Measurements from ENCODE around the gene C2orf81.
A peak's percentile ranks its signal among the peaks of the same experiment; 100 is the strongest.

The C2orf81 gene

DNA sequence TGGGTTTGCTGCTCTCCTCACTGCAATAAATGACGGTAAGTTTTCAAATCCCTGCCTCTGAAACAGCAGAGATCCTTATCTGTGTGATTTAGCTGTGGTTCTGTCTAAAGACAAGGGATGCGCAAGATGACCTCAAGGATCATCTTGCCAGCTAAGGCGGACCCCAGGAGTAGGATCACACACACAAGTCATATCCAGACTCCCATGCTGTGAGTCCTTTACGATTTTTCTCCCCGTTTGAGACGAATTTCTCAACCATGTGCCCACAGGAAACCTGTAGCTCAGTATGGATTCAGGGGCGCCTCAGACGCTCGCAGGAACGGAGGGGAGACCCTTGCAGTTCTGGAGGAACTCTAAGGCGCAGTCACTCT is 30.2 kb downstream of the C2orf81 start:
- no peak for DNase-seq (ENCODE audit: low read depth, low spot score)

- no peak for DNase-seq (ENCODE audit: low read depth, low spot score)
Observed at GRCh38 chr2:74390606-74391005, 30.8 kb downstream of the C2orf81 start.

- no peak for DNase-seq (ENCODE audit: low read depth, low spot score)
Observed at GRCh38 chr2:74387346-74387745, 34.1 kb downstream of the C2orf81 start.

GRCh38 chr2:74385396-74385795 is 36.0 kb downstream of the C2orf81 start:
- no peak for DNase-seq (ENCODE audit: low read depth, low spot score)

DNA sequence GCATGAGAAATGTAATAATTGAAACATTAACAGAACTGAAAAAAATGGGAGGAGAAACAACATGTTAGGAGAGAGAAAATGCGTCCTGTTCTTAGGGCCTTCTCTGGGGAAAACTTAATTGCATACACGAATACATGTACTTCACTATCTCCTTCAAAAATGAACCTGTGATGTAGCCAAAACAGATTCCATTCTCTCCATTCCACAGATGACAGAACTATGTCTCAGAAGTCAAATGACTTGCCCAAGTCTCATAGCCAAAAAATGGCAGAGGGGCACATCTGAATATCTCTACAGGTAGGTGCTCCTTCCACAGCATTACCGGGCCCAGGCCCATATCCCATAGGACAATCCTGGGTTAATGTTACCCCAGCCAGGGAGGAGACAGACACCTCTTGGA is 37.4 kb downstream of the C2orf81 start:
- no peak for DNase-seq (ENCODE audit: low read depth, low spot score)

DNA sequence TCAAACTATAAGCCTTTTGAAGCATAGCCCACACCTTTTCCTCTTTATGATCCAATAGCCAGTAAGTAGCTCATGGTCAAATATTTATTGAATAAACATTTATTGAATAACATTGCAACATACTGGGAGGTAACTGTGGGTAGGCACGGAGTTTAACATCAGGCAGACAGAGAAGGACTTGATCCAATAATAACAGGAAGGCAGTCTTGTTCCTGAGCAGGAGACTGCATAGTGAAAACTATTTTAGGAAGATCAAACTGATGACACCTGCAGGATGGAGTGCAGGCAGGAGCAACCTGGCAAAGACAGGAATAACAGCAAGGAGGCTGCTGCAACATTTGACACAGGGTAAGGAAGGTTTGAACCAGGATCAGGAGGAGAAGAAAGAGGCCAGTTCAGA is 38.2 kb downstream of the C2orf81 start:
- DNase-seq (ENCODE audit: low read depth, low spot score) = peak; percentile 43

DNA sequence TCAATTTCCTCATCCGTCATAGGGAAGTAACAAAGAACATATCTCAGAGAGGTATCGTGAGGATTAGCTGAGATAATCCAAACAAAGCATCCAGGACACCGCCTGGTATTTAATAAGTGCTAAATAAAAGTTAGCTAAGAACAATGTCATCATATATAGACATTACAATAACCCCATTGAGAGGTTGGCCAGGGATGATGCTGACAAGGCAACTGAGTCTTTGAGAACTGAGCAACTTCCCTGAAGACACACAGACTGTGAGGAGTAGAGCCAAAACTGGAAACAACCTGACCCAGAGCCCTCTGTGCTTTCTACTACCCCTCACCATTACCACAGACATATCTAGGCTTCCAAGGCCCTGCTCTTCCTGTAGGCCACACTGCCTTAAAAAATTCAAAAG is 39.7 kb downstream of the C2orf81 start:
- no peak for DNase-seq (ENCODE audit: low read depth, low spot score)

DNA sequence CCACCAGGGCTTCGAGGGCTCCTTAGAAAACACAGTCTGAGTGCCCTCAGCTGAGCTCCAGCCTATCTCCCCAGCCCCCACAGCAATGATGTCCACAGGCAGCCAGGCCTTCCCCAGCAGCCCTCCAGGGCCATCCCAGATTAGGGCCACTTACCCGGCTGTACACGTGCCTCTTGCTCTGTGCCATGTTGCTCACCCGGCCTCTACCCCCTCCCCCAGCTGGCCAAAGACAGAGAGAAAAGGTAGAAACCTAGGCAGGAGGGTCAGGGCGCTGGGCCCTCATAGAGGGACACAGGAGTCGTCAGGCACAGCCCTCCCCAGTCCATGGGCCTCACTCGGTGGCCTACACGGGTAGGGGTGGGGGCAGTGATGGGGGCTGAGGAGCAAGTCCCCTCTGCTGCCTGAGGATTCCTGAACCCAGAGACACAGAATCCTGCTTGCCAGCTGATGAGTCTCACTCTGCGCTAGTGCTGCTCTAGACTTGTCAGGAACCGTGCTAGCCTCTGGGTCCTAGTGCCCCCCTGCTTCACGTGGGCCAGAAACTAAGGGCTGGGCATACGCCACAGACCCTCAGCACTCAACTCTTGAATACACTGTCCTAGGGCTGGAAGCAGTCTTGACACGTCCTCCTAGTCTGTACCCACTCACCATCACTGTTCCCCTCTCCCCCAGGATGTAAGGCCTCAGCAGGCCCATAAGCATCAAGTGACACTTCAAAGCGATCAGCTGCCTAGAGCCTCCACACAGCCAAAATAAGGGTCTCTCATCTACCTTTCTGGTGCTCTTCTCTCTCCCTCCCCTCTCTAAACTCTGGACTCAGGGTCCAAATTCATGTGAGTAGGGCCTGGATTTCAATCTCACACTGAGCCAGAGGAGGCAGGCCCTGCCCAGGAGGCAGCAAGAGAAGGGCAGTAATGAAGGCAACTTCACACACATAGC is 41.3 kb downstream of the C2orf81 start, which contains the start of gene DCTN1:
Gene DCTN1, minus strand, starts transcription at position 461 of the 939 bp plus-strand sequence. Its CDS starts 274 bp downstream, at position 187.
- no peak for DNase-seq (ENCODE audit: low read depth, low spot score)

DNA sequence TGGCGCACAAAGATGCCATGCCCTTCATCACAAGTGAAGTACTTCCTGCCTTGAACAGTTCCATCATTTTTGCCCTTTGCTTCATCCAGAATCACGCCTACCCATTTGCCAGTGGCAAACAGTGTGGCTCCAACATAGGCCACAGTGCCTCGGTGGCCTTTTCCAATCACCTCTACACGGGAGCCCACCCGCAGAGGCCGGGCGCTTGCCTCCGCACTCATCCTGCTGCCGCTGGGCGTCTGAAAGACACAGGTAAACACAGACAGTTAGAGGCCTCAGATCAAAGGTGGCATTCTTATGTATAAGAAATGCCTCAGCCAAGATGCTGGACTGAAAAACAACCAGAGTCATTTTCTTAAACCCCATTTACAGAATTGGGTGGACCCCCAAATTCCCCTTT is 43.4 kb downstream of the C2orf81 start:
- no peak for DNase-seq (ENCODE audit: low read depth, low spot score)

DNA sequence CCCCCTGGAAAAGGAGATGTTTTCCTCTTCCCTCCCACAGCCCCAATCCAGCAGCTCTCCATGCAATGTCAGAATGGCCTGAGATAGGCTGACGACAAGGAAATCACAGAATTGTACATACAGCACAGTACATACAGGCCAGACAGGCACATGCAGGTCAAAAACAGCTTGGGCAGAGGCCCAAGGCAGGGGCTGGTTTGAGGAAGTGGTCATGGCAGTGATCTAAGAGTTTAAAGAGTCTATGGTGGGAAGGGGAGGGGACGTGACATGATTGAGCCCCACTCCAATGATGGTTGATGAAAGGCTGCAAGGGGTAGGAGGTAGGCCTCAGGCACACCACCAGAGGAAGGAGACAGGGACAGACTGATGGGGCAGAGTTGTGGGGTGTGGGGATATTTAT is 45.6 kb downstream of the C2orf81 start:
- no peak for DNase-seq (ENCODE audit: low read depth, low spot score)

DNA sequence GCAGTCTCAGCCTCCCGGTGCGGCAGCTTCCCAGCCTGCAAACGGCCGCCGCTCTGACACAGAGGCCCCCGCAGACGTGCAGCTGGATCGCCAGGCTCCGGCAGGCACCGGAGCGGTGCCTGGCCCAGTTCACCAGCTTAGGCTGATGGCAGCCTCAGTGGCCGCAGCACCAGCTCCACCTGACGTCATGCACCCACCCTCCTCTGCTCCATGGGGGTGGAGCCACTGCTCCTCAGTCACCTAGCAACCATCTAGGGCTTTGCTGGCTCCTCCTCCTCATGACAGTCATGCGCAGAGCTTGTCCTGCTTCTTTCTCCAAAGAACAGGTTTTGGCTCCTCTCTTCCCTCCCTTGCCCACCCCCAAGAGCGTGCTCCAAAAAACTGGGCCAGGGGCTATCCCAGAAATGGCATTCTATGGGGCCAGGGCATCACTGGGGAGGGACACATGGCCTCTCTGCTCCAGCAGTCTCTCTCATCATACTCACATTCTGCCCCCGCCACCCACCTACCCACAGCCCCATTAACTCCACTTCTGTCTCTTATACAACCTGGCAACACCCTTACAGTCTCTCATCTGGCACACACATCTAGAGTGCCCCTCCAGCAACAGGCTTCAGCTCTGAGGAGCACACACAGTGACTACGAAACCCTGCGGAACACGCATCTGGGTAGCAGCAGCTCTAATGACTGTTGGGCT is 46.8 kb downstream of the C2orf81 start:
- DNase-seq (ENCODE audit: low read depth, low spot score) = no peak

DNA sequence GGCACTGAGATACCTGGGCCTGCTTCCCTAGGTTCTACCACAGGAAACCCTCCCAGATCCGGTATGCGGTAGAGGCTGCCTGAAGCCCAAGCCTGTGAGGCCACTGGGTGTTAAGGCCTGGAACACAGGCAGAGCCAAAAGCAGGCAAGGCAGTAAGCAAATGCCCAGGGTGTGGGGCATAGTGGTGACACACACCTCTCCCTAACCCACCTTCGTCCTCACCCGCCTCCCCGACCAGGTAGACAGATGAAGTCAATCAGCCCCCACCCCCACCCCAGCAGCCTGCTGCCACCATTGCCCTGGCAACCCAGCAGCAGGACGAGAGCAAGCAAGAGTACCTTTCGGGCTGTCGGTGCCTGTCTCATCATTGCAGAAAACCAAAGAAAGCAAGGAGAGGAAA is 47.4 kb downstream of the C2orf81 start:
- no peak for DNase-seq (ENCODE audit: low read depth, low spot score)

DNA sequence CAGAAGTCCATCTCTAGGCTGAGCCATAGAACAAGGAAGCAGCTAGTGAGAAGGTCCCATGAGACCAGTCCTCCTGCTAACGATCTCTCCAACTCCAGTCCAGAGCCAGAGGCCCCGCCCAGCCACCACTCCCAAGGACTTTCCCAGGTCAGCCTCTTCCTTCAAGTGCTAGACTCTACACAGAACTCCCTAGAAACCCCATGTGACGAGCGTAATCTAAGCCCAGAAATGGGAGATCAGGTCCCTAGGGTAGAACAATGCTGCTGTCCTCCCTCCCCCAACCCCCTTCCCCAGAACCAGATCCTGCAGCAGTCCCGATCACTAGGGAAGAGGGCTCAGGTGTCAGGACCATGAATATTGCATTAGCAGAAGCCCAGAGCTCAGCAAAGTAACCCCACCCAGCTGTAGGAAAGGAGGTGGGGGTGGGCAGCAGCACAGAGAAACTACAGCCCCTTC is 48.2 kb downstream of the C2orf81 start:
- no peak for DNase-seq (ENCODE audit: low read depth, low spot score)

- DNase-seq (ENCODE audit: low read depth, low spot score) = no peak
Observed at GRCh38 chr2:74372674-74373073, 48.7 kb downstream of the C2orf81 start.

DNA sequence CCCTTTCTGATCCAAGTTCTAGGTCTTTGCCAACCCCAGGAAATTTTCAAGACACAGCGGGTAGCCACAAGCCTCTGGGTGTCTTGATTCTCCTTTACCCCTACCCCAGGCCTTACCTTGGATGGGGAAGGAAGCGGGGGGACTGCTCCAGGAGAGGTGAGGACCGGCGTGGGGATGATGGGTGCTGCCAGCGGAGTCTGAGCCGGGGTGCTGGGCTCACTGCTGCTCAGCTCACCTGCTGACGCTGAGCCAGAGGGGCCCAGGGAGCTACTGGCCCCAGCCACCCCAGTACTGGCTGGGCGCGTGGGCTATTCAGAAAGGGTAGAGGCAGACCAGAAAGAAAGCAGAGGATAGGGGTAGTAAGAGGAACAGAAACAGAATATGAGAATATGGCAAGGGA is 50.0 kb downstream of the C2orf81 start:
- DNase-seq (ENCODE audit: low read depth, low spot score) = no peak

- no peak for DNase-seq (ENCODE audit: low read depth, low spot score)
Observed at GRCh38 chr2:74369976-74370375, 51.4 kb downstream of the C2orf81 start.

GRCh38 chr2:74368499-74368898 is 52.9 kb downstream of the C2orf81 start:
- no peak for DNase-seq (ENCODE audit: low read depth, low spot score)

DNA sequence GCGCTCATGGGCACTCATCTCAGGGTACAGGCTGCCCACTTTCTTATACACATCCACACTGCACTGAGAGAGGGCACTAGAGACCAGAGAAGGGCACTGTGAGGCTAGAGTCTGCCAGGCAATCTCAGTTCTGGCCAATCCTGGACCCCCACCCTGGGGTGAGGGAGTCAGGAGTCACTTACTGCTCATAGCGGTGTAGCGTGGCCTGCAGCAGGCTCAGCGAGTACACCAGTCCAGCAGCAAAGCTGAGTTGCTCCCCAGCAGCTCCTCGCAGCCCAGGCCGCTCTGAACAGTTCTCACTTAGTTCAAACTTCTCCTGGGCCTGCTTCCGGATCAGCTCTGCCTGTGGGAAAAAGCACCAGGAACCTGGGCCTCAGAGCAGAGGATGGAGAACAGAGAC is 53.6 kb downstream of the C2orf81 start:
- DNase-seq (ENCODE audit: low read depth, low spot score) = no peak

GRCh38 chr2:74366036-74366435 is 55.4 kb downstream of the C2orf81 start:
- no peak for DNase-seq (ENCODE audit: low read depth, low spot score)

DNA sequence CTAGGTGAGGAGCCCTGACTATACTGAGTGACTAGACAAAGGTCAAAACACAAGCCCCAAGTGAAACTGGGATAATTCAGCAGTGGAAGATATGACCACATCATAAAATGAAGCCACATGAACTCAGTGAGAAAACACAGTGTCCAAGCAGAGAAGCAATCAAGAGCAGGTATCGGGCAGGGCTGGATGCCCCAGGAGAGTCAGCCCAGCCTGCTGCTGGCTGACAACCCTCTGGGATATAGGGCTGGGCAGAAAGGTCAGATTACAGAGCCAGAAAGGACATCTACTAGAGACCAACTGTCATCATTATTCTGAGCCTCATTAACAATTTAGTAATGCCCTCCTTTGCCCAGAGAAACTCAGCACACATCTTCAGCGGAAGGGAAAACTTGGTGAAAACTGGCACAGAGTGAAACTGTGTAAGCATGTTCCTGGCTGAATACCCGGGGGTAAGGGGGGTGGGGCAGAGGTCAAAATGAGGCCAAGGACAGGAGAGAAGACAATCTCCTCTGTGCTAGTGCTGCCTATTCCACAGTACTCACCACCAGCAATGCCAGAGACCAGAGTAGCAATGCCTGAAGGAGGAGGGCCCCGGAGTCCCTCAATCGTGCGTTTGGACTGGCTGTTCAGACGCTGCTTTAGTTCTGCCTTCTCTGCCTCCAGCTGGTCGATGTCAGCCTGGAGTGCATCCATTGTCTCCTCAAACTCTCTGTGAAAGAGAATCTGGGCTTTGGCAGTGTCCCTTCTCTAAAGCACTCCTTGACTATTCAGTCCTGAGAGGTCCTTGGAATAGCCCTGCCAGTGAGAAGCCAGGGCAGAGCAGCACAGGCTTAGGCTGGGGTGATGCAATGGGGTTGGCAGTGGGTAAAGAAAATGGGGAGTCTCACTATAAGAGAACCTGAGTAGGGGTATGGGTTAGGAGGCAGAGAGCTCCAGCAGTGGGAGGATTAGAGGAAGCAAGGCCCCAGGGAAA is 56.6 kb downstream of the C2orf81 start:
- DNase-seq (ENCODE audit: low read depth, low spot score) = no peak

Measured in smooth muscle cell of the brain vasculature (primary cell).